ENCODE results near the gene CRISPLD2. TPM values are rescaled to one million over a fixed set of nuclear protein-coding genes. Genes with fewer than 3 reads are reported as not detected.
"Not testable (repeated sequence)": the region's sequence is repeated elsewhere in the genome, so short reads cannot be mapped to it uniquely, and the experiment has no call there.

The CRISPLD2 gene
- total RNA-seq, 1 donor = 0.99 TPM

- TF ChIP-seq, protein P1, sequence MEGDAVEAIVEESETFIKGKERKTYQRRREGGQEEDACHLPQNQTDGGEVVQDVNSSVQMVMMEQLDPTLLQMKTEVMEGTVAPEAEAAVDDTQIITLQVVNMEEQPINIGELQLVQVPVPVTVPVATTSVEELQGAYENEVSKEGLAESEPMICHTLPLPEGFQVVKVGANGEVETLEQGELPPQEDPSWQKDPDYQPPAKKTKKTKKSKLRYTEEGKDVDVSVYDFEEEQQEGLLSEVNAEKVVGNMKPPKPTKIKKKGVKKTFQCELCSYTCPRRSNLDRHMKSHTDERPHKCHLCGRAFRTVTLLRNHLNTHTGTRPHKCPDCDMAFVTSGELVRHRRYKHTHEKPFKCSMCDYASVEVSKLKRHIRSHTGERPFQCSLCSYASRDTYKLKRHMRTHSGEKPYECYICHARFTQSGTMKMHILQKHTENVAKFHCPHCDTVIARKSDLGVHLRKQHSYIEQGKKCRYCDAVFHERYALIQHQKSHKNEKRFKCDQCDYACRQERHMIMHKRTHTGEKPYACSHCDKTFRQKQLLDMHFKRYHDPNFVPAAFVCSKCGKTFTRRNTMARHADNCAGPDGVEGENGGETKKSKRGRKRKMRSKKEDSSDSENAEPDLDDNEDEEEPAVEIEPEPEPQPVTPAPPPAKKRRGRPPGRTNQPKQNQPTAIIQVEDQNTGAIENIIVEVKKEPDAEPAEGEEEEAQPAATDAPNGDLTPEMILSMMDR (IDR thresholded peaks at IDR 0.05; ENCODE audit: insufficient read depth, low read length) = no peak
- no peak for DNase-seq (ENCODE audit: low read depth)
- H3K4me3 ChIP-seq (ENCODE audit: low read depth, low read length) = no peak overlapping the region
Measured at GRCh38 chr16:84848986-84849634, 29.3 kb downstream of the CRISPLD2 start.

DNA sequence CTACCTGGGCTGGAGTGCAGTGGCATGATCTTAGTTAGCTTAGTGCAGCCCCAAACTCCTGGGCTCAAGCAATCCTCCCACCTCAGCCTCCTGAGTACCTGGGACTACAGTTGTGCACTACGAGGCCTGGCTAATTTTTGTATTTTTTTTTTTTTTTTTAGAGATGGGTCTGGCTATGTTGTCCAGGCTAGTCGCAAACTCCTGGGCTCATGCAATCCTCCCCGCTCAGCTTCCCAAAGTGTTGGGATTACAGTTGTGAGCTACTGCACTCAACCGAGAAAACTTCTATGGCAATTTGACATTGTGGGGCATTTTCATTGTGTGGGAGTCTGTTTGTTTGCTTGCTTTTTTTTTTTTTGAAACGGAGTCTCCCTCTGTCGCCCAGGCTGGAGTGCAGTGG lies 30.0 kb downstream of the CRISPLD2 start:
- H3K4me3 ChIP-seq (ENCODE audit: low read depth, low read length) = no peak overlapping the region
- DNase-seq (ENCODE audit: low read depth) = no peak
- TF ChIP-seq, protein P1 (IDR thresholded peaks at IDR 0.05; ENCODE audit: insufficient read depth, low read length) = no peak

DNA sequence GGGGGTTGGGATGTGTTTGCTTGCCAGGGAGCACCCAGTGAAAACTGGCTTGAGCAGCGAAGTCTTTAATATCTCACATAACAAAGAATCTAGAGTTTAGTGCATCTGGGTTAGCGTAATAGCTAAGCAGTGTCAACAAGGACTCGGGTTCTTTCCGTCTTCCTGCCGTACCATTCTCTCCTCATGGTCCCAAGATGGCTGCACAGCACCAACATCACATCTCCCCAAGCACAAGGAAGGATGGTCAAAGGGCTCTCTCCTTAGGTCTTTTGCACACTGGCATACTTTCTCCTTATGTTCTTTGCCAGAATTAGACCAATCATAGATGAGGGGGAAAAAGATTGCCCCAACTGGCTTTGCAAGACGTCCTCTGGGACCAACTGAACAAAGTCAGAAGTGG lies 30.9 kb downstream of the CRISPLD2 start:
- TF ChIP-seq, protein P1 (IDR thresholded peaks at IDR 0.05; ENCODE audit: insufficient read depth, low read length) = no peak
- DNase-seq (ENCODE audit: low read depth) = no peak
- H3K4me3 ChIP-seq (ENCODE audit: low read depth, low read length) = no peak overlapping the region

DNA sequence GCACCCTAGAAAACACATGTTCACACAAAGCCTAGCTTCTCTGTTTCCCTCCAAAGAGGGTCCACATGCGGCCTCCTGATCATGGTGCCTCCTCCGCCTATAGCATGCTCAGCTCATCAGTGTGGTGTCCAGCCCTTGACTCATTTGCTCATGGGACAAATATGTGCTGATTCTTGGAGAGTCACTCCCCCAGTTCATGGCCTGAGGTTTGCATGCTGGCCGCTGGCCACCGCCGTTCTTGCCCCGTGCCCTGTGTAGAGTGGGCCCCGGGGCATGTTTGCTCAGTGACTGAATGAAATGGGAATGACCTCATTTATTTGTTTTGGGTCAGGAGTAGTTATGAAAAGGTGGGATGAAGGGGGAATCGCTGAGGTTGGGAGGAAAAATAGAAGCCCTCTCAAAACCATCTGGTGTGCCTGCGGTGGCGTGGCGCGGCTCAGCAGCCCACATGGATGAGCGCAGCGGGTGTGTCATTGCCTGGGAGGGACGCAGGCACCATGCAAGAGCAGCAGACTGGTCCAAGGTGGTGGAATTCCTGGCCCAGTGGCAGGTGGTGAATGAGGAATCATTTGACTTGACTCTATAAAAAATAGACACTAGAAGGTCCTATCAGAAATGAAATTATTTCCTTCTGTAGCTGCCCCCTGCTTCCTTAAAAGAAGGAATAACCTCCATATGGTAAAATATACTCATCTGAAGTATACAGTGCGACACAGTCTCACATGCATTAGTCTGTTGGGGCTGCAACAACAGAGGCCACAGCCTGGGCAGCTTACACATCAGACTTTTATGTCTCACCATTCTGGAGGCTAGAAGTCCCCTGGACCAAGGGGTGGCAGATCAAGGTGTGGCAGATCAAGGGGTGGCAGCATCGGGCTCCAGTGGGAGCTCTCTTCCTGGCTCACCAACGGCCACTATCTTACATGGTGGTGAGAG lies 31.7 kb downstream of the CRISPLD2 start:
- TF ChIP-seq, protein P1 (IDR thresholded peaks at IDR 0.05; ENCODE audit: insufficient read depth, low read length) = no peak

DNA sequence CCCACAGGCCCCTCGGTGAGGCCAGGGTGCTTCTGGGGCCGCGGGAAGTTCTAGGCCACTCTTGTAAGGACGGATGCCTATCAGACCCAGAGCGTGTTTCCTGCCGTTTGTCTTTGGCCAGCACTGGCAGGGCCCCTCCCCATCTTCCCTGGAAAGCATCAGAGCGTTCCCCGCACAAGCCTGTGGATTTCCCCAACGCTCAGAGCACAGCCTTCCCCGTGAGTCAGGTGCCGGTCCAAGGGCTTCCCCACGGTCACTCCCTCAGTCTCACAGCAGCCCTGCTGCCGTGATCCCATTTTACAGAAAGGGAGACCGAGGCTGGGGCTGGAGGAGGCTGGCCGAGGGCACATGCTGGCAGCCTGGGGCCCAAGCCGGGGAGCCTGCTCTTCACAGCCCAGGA lies 33.7 kb downstream of the CRISPLD2 start:
- TF ChIP-seq, protein P1 (IDR thresholded peaks at IDR 0.05; ENCODE audit: insufficient read depth, low read length) = no peak
- DNase-seq (ENCODE audit: low read depth) = no peak

More for the DNA sequence above, 31.7 kb downstream of the CRISPLD2 start:
- H3K4me3 ChIP-seq (ENCODE audit: low read depth, low read length) = no peak overlapping the region
- DNase-seq (ENCODE audit: low read depth) = peak; percentile 77

GRCh38 chr16:84854759-84855158 lies 35.0 kb downstream of the CRISPLD2 start:
- TF ChIP-seq, protein P1 (IDR thresholded peaks at IDR 0.05; ENCODE audit: insufficient read depth, low read length) = no peak
- H3K4me3 ChIP-seq (ENCODE audit: low read depth, low read length) = no peak overlapping the region
- DNase-seq (ENCODE audit: low read depth) = no peak

More for the DNA sequence above, 33.7 kb downstream of the CRISPLD2 start:
- H3K4me3 ChIP-seq (ENCODE audit: low read depth, low read length) = no peak overlapping the region

- H3K4me3 ChIP-seq (ENCODE audit: low read depth, low read length); DNase-seq (ENCODE audit: low read depth): not testable (repeated sequence)
Measured at GRCh38 chr16:84855435-84856202, 35.8 kb downstream of the CRISPLD2 start.

DNA sequence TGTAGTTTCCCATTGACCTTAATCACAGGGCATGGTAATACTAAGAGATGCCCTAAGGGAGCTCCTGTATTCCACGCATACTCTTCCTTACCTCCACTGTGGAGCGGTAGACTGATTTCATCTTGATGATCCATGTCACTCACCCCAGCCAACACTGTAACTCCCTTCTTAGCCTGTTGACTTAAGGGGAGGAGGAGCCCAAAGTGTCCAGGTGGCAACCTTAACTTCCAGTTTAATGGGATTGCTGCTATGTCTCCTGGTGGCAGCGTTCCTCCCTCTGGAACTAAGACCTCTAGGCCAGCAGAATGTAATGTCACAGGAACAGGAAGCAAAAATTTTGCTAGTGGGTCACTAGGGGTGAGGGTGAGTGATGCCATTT lies 36.4 kb downstream of the CRISPLD2 start:
- DNase-seq (ENCODE audit: low read depth); H3K4me3 ChIP-seq (ENCODE audit: low read depth, low read length): not testable (repeated sequence)

DNA sequence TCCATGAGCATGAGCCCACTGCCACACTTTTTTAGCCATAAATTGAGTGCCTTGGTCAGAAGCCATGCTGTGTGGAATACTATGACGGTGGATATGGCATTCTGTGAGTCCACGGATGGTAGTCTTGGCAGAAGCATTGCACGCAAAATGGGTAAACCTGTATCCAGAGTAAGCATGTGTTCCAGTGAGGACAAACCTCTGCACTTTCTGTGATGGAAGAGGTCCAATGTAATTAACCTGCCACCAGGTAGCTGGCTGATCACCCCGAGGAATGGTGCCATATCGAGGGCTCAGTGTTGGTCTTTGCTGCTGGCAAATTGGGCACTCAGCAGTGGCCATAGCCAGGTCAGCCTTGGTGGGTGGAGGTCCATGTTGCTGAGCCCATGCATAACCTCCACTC lies 37.0 kb downstream of the CRISPLD2 start:
- DNase-seq (ENCODE audit: low read depth); H3K4me3 ChIP-seq (ENCODE audit: low read depth, low read length): not testable (repeated sequence)
